Femur (tissue), 1 donor: ENCODE data around the gene IQCK.
A peak's percentile ranks its signal among the peaks of the same experiment; 100 is the strongest.

ENCODE experiments used
- DNase-seq: peaks from one replicate; pipeline ENCODE4 v3.0.0-alpha.2; 2017

Gene IQCK

GRCh38 chr16:19808061-19808641, 90.1 kb downstream of the IQCK start:
- no peak for DNase-seq

- no peak for DNase-seq
Observed at GRCh38 chr16:19809121-19809635, 91.1 kb downstream of the IQCK start.

GRCh38 chr16:19809693-19810092, 91.6 kb downstream of the IQCK start:
- no peak for DNase-seq

GRCh38 chr16:19810817-19811731, 93.0 kb downstream of the IQCK start:
- DNase-seq: no peak

GRCh38 chr16:19812986-19813385, 94.9 kb downstream of the IQCK start:
- no peak for DNase-seq

- no peak for DNase-seq
Observed at GRCh38 chr16:19815418-19815817, 97.3 kb downstream of the IQCK start.

GRCh38 chr16:19817122-19817521, 99.1 kb downstream of the IQCK start:
- no peak for DNase-seq

GRCh38 chr16:19817875-19818274, 99.8 kb downstream of the IQCK start:
- DNase-seq: no peak

GRCh38 chr16:19822533-19822932, 104.5 kb downstream of the IQCK start:
- no peak for DNase-seq

- no peak for DNase-seq
Observed at GRCh38 chr16:19823322-19823721, 105.3 kb downstream of the IQCK start.

- no peak for DNase-seq
Observed at GRCh38 chr16:19824216-19824615, 106.1 kb downstream of the IQCK start.

- DNase-seq: no peak
Observed at GRCh38 chr16:19829844-19830692, 112.0 kb downstream of the IQCK start.

- no peak for DNase-seq
Observed at GRCh38 chr16:19830902-19831560, 113.0 kb downstream of the IQCK start.

- DNase-seq: no peak
Observed at GRCh38 chr16:19831678-19832077, 113.6 kb downstream of the IQCK start.

GRCh38 chr16:19833176-19833575, 115.1 kb downstream of the IQCK start:
- no peak for DNase-seq

- DNase-seq: no peak
Observed at GRCh38 chr16:19833581-19833980, 115.5 kb downstream of the IQCK start.

GRCh38 chr16:19835196-19835595, 117.1 kb downstream of the IQCK start:
- no peak for DNase-seq

GRCh38 chr16:19835968-19836421, 117.9 kb downstream of the IQCK start:
- DNase-seq: no peak

- DNase-seq: no peak
Observed at GRCh38 chr16:19837331-19837980, 119.4 kb downstream of the IQCK start.

GRCh38 chr16:19837984-19838707, 120.1 kb downstream of the IQCK start:
- no peak for DNase-seq

GRCh38 chr16:19840524-19841110, 122.5 kb downstream of the IQCK start:
- DNase-seq: peak; percentile 49
